HG03095 (cell line): Measurements from ENCODE around the gene VKORC1L1.
"Not testable (repeated sequence)": the region's sequence is repeated elsewhere in the genome, so short reads cannot be mapped to it uniquely, and the experiment has no call there.

ENCODE experiments used
- ATAC-seq: cut with Tn5 transposase; IDR thresholded peaks from one replicate; pipeline ENCODE4 v1.9.1; 2021; ENCODE audit warnings: moderate library complexity; ENCODE audit not compliant: unreplicated experiment

Gene VKORC1L1

DNA sequence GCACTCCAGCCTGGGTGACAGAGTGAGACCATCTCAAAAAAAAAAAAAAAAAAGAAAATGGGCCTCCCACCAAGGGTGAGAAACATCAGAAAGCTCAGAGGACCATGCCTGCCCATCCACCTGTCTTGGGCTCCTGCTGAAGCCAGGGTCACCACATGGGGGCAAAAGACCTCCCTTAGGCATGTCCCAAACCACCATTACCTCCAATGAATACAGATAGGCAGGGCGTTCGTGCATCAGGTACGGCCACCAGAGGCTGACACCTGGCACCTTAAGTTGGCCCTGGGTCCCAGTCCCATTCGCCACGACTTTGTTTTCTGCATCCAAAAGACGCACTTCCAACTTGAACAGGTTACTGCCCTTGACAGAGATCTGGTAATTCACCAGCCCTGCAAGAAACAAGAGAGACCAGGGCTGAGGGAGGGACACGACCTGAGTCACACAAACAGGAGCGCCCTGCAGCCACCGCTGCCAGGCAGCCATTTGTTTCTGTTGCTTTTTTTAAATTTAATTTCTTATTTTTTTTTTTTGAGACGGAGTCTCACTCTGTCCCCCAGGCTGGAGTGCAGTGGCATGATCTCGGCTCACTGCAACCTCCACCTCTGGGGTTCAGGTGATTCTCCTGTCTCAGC, 103.1 kb downstream of the VKORC1L1 start:
- ATAC-seq = no peak

DNA sequence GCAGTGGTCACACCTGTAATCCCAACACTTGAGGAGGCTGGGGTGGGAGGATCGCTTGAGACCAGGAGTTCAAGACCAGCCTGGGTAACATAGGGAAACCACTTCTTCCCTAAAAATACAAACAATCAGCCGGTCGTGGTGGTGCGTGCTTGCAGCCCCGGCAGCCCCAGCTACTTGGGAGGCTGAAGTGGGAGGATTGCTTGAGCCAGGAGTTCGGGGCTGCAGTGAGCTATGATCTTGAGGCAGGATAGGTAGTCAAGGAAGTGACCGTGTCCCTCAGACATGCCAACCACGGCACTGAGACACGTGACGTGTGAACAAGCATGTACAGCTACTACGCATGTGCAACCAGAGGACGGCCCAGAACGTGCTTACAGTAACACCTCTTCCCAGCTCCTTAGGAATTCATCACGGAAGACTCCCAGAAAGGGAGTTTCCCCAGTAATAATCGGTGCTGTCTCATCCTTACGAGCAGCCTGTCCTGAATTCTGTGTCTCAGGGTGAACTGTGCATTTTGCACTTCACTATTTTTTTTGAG, 103.9 kb downstream of the VKORC1L1 start:
- ATAC-seq = no peak

DNA sequence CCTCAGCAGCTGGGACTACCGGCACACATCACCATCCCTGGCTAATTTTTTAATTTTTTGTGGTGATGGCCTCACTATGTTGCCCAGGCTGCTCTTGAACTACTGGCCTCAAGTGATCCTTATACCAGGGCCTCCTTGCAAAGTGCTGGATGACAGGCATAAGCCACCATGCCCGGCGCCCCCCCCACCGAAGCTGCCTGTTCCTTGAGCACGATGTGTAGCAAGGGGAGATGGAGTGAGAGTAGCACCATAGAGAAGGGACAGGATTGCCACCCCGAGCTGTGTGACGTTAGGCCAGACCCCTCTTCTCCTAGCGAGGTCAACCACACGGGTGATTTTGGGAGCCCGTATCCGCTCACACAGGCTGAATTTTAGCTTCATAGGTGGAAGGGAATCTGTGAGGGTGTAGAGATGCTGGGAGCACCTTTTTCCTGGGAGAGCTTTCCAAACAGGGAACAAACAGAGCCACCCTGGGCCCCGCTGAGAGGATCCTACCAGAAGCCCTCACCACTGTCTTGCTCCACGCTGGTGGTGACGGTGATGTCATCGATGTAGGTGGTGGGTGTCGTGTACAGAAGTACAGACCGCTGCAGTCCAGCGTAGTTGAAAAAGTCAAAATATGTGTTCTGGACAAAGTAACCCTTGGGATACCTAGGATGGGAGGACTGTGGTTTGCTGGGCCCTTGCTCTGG, 106.2 kb downstream of the VKORC1L1 start:
- no peak for ATAC-seq

DNA sequence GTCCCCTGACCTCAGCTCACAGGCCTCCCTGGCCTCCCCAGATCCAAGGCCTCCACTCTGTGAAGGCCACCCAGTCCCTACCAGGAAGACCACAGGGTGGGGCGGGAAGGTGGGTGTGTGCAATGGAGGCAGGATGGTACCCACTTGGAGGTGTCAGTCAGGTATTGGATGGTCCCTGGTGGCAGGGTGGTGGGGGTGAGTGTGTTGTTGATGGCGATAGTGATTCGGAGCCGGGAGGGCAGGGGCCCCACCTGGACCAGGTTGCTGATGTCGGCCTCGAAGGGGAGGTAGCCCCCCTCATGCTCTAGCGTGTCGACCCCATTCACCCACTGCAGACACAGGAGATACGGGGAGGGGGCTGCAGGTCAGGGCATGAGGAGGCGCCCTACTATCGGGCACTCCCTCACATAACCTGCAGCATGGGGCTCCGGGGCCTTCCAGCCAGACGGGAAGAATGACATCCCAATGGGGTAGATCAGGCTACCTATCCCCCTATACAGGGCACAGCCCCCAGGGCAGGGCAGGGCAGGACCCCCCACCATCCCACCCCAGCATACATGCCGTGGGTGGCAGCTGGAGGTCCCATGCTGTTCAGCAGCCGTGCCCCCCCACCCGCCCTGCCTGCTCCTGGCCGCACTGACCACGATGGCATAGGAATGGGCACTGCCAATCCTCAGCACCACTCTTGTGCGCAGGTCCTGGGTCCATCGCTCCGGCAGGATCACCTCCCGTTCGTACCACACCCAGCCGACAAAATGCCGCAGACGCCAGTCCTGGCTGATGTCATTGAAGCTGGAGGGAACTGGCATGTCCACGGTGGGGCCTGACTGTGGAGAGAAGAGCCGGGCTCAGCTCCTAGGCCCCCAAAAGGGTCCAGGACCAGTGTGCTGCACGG, 107.0 kb downstream of the VKORC1L1 start:
- no peak for ATAC-seq

DNA sequence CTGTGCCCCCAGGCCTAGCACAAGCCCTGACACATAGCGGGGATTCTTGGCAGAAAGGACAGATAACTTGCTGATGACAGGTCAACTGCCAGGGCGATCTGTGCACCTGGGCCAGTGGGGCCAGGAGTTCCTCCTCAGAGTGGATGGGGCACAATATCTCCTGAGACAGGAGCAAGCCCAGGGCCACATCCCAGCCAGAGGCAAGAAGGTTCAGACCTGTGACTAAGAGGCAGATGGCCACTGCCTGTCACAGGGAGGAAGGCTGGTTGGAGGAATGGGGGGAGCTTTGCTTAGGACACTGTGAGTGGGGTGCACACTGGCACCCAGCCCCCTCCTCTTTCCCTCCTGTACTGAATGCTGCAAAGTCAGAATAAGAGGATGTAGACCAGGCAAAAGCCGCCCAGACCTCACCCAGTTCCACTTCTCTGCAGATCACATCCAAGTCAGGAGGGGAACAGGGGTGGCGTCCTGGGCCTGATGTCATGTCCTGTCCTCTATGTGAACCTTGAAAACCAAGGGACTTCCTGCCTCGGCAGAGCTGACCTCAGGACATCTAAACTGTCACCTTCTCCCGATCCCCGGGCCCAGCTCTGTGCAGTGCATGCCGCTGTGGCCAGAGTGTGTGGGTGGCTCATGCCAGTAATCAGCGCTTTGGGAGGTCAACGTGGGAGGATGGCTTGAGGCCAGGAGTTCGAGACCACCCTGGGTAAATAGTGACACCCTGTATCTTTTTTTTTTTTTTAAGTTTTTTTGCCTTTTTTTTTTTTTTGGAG, 107.8 kb downstream of the VKORC1L1 start:
- peak; percentile 71 for ATAC-seq

DNA sequence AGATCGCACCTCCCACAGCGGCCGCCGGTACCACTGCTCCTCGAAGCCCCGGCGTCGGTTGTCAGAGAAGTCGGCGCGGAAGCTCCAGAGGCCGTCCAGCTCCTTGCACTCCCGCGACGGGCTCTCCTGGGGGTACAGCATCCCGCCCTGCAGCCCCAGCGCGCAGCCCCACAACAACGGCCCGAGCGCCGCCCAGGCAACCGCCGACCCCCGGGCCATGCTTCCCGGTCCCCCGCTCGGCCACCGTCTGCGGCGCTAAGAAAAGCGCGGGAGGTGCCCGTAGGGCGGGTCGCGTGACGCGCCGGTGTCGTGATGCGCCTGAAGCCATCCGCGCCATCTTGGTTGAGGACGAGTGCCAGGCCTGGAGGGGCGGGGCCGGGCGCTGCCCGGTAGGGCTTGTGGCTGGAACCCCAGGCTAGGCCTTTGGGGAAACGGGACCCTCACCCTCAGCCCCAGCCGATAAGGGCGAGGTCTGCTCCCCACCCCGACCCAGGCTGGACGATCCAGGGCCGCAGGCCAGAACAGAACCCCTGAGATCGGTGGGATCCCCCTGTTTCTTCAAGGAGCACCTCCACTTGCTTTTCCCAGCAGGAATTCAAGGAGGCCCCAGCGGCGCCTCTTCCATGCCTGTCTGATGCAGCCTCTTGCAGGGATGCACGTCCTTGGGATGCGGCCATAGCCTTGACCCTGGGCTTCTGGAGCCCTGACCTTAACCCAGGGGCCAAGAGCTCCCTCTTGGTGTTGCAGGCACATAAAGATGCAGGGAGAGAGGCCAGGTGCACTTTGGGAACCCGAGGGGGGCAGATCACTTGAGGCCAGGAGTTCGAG, 109.3 kb downstream of the VKORC1L1 start, which contains the start of gene GUSB:
TSS of gene GUSB (minus strand) at position 249 of the 828 bp plus-strand sequence. CDS start at position 219, 30 bp downstream.
- ATAC-seq = peak; percentile 83

DNA sequence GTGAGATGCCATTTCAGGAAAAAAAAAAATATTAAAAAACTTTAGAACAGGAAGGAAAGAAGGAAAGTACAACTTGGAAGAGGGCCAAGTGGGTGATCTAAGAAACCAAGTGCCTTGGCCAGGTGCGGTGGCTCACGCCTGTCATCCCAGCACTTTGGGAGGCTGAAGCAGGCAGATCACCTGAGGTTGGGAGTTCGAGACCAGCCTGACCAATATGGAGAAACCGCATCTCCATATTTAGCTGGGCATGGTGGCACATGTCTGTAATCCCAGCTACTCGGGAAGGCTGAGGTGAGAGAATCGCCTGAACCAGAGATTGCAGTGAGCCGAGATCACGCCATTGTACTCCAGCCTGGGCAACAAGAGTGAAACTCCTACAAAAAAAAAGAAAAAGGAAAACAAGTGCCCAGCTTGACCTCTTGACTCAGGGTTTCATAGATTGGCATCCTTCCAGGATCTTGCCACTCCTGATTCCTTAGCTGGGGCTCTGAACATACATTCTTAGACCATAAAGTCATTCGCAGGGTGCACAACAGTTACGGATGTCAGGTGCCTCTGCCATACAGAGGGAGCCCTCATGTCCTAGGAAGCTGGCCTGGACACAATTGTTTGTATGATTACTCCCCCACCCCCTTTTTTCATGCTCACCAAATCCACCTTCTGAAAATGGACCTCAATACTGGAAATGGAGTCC, 111.2 kb downstream of the VKORC1L1 start:
- no peak for ATAC-seq

DNA sequence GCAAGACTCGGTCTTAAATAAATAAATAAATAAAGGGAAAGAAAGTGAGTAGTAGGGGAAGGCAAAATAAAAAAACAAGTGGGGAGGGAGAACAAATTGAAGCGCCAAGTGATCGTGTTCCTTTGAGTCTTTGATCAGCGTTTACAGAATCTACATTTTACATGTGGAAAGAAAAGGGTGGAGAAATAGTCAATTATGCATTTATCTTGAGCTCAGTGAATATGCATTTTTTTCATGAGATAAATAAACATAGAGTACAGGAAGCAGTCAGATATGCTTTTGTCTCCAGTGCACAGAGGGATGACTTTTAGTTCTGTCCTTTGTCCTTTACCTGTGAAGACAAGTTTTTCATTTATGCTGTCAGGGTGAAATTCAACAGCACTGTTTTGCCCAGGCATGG, 115.2 kb downstream of the VKORC1L1 start:
- no peak for ATAC-seq

DNA sequence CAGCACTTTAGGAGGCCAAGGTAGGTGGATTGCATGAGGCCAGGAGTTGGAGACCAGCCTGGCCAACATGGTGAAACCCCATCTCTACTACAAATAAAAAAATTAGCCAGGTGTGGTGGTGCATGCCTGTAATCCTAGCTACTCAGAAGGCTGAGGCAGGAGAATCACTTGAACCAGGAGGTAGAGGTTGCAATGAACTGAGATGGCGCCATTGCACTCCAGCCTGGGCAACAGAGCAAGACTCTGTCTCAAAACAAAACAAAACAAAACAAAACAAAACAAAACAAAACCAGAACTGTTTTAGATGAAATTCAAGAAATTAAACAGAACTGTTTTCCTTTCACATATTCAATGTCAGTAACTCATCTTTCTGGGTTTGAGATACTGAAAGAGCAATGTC, 115.6 kb downstream of the VKORC1L1 start:
- not testable (repeated sequence) for ATAC-seq

DNA sequence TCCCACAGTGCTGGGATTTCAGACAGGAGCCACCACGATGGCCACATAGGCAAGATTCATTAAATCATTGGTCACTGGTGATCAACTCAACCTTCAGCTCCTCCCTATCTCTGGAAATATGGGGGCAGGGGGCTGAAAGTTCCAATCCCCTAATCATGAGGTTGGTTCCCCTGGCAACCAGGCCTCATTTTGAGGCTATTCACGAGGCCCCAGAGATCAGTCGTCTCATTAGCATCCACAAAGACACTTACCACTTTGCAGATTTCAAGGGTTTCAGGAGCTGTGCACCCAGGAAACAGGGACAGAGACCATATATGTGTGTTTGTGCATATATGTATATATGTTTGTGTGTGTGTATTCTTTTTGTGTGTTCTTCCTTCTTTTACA, 116.8 kb downstream of the VKORC1L1 start:
- ATAC-seq = no peak

DNA sequence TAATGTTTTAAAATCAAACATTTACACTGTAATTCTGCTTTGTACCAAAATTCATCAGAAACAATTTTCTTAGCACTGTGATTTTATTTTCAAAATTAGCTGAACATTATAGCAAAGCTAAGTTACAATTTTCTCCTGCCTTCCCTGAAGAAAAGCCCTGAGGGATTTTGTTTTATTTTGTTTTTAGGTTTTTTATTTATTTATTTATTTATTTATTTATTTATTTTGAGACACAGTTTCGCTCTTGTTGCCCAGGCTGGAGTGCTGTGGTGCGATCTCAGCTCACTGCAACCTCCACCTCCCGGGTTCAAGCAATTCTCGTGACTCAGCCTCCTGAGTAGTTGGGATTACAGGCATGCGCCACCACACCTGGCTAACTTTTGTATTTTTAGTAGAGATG, 119.0 kb downstream of the VKORC1L1 start:
- not testable (repeated sequence) for ATAC-seq

DNA sequence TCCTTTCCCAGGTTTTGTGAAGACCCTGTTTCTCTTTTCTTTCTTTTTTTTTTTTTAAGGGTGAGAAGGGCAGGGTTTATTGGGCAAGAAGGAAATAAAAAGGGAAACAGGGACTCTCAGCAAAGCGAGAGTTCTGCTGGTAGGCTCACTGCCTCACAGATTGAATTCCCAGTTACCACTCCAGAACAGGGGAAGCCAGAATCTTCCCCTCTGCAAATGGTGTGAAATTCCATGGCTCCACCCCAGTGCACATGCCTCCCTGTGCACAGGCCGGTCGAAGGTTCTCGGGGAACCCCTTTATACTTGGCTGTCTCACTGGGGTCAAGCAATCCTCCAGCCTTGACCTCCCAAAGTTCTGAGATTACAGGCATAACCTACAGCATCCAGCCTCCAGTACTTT, 119.7 kb downstream of the VKORC1L1 start:
- ATAC-seq = no peak

DNA sequence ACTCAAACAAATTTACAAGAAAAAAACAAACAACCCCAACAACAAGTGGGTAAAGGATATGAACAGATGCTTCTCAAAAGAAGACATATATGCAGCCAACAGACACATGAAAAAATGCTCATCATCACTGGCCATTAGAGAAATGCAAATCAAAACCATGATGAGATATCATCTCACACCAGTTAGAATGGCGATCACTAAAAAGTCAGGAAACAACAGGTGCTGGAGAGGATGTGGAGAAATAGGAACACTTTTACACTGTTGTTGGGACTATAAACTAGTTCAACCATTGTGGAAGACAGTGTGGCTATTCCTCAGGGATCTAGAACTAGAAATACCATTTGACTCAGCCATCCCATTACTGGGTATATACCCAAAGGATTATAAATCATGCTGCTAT, 122.1 kb downstream of the VKORC1L1 start:
- ATAC-seq = not testable (repeated sequence)

DNA sequence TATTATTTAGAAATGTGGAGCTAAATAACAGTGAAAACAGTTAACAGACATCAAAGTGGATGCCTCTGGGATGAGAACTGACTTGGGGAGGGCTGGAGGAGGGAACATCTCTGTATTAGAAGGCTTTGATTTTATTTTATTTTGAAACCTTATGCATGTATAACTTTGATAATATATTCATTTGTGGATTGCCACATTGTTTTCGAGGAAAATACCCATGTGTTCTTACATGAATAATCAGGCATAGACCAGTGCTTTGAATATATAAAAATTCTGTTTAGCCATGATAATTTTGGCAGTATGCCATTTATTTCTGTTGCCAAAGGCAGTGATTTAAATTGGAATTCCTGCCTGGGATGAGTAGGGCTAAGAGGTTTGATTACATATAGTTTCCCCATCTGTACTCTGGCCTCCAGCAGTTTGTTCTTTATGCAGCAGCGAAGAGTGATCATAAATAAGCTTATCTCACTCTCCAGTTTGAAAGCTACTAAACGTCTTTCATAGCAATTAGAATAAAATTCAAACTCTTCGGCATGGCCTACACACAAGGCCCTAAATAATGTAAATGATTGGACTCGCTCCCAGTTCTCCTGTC, 128.0 kb downstream of the VKORC1L1 start:
- not testable (repeated sequence) for ATAC-seq

DNA sequence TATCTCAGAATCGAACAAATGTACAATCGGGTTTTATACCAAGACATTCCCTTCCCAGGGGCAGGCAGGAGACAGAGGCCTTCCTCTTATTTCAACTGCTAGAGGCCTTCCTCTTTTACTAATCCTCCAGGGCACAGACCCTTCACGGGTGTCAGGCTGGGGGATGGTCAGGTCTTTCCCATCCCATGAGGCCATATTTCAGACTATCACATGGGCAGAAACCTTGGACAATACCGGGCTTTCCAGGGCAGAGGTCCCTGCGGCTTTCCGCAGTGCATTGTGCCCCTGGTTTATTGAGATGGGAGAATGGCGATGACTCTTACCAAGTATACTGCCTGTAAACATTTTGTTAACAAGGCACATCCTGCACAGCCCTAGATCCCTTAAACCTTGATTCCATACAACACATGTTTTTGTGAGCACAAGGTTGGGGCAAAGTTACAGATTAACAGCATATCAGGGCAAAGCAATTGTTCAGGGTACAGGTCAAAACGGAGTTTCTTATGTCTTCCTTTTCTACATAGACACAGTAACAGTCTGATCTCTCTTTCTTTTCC, 132.3 kb downstream of the VKORC1L1 start:
- ATAC-seq = not testable (repeated sequence)

DNA sequence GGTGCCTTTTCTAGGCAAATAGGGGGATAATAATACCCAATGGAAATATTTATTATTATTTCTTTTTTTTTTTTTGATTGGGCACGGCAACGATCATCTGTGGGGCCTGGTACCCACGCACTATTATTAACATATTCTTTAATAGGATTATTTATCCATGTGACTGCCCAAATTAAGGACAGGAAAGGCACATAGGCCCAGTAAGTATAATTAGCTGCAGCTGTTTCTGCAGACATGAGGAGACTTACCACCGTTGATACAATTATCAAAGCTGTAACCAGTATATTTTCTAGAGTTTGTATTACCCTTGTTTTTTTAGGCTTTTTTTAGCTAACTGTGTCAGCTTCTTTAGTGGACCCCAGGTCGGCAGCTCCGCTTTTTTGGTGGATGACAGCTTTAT, 134.4 kb downstream of the VKORC1L1 start:
- no peak for ATAC-seq
